Jurkat, Clone E6-1 (cell line): ENCODE measurements around the gene PITPNC1.
"Not testable (repeated sequence)": the region's sequence is repeated elsewhere in the genome, so short reads cannot be mapped to it uniquely, and the experiment has no call there.

Experiments used
- DNase-seq: peaks from one replicate; pipeline ENCODE4 v3.0.0-alpha.2; 2011; ENCODE audit warnings: low read depth, low spot score
- H3K4me3 ChIP-seq: 2 replicates; pipeline ENCODE4 v1.5.1; 2011; ENCODE audit warnings: mild to moderate bottlenecking, low read length, control low read depth, moderate library complexity

Gene PITPNC1

DNA sequence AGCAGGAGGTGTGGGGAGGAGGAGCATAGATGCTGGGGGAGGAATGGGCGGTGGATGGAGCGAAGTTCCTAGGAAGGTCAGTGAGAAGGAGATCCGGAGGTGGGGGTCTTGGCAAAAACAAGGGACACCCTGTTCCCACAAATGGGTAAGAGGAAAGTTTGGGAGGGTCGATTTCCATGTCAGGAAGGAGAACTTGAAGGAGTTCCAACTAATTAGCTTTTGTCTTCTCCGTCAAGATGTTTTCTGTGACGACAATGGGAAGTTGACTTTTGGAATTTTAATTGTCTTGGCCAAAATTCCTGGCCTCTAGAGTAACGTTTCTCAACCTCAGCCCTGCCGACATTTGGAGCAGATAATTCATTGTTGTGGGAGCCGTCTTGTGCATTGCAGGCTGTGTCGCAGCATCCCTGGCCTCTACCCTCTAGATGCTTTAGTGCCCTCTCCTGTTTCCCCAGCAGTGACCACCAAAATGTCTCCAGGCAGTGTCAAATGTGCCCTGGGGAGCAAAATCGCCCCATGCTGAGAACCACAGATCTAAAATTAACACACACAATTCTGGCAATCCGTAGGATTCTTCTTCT is 97.1 kb downstream of the PITPNC1 start:
- no peak overlapping the region for H3K4me3 ChIP-seq
- no peak for DNase-seq

DNA sequence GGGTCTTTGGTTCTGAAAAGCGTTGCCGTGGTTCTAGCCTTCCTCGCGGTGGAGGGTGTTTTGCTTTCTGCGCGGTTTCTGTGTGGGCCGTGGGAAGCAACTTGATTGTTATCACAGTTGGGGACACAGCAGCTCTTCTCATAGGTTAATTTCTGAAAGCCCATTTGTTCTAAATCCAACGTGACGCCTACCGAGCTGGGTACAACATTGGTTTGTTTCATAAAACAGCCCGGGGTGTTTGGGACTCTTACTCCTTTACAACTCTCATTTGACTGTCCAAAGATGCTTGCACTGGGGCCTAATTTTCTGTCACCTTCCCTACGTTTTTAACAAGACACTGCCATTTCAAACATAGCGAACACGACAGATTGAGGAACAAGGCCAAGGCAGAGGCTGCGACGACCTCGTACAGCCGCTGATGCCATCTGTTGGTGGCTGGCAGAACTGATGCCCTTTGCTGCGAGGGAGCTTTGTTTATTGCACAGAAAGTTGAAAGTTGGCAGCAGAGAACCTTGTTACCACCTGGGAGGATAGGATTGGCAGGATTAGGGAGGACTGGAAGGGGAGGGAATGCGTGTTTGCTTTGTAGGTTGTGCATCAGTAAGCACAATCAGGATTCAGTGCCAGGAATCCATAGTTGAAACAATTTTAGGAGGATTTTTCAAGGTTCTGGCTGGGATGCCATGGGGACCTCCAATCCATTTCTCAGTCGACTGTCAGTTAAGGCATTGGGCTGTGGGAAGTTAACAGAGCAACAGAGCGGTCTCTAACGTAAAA is 98.3 kb downstream of the PITPNC1 start:
- DNase-seq, result peak; percentile 73
- no peak overlapping the region for H3K4me3 ChIP-seq

DNA sequence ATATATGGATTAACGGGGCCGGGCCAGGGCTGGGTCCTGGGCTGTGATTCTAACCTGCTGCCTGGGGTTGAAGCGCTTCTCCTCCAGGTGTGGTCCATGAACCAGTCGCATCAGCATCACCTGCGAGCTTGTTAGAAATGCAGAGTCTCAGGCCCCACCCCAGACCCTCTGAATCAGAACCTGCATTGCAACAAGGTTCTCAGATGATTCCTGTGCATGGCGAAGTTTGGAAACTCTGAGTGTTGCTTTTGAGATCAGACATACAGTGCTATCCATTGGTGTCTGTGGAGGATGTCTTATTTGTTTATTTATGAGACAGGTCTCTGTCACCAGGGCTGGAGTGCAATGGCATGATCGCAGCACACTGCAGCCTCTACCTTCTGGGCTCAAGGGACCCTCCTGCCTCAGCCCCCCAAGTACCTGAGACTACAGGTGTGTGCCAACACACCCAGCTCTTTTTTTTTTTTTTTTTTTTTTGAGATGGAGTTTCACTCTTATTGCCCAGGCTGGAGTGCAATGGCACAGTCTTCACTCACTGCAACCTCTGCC is 99.8 kb downstream of the PITPNC1 start:
- DNase-seq, result no peak
- no peak overlapping the region for H3K4me3 ChIP-seq

DNA sequence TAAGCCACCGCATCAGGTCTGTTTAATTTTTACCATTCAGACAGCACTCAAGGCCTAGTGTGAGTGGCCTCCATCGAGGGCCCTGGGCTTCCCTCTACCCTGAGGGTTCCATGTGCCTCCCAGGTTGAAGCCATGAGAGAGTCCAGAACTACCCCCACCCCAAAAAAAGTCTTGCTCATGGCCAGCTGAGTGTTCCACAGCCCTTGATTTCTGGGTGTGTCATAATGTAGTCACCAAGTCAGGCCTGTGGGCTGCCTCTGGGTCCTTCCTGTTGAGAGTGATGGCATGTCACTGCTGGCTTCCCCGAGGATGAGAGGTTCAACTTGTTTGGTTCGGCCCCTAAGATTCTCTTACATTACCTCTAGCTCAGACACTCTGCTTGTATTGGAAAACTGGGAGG is 100.6 kb downstream of the PITPNC1 start:
- no peak overlapping the region for H3K4me3 ChIP-seq
- no peak for DNase-seq

- H3K4me3 ChIP-seq, result no peak overlapping the region
- DNase-seq, result no peak
Measured at GRCh38 chr17:67478401-67479041, 101.4 kb downstream of the PITPNC1 start.

DNA sequence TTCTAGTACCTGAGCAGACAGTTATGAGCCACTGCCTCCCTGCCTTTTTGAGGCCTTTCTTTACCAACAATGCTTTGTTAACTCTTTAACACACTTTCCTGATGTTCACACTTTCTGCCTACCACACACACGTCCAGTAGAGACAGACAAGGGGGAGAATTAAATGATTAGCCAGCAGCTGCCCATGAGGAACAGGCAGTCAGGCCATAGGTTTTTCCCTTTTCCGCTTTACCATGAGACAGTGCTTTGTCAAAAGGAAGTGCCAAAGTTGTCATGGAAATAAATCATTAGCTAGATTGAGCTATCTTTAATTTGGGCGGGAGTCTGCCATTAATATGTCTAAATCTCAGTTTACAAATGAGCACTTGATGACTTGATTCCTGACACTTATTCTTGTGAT is 102.1 kb downstream of the PITPNC1 start:
- H3K4me3 ChIP-seq, result no peak overlapping the region
- DNase-seq, result no peak

DNA sequence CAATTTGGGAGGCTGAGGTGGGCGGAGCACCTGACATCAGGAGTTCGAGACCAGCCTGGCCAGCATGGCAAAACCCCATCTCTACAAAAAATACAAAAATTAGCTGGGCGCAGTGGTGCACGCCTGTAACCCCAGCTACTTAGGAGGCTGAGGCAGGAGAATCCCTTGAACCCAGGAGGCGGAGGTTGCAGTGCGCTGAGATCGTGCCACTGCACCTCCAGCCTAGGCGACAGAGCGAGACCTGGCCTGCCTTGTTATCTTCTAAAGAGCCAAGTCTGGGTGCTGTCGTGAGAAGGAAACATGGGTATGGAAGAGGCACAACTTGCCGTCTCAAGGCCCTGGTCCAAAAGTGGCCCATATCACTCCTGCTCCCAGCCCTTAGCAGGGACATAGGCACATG is 103.9 kb downstream of the PITPNC1 start:
- H3K4me3 ChIP-seq, result not testable (repeated sequence)

GRCh38 chr17:67481808-67482207 is 104.7 kb downstream of the PITPNC1 start:
- DNase-seq, result no peak
- no peak overlapping the region for H3K4me3 ChIP-seq

More for the DNA sequence above, 103.9 kb downstream of the PITPNC1 start:
- not testable (repeated sequence) for DNase-seq

- no peak for DNase-seq
- no peak overlapping the region for H3K4me3 ChIP-seq
Measured at GRCh38 chr17:67482764-67483163, 105.7 kb downstream of the PITPNC1 start.

- no peak overlapping the region for H3K4me3 ChIP-seq
- no peak for DNase-seq
Measured at GRCh38 chr17:67484261-67484660, 107.2 kb downstream of the PITPNC1 start.

DNA sequence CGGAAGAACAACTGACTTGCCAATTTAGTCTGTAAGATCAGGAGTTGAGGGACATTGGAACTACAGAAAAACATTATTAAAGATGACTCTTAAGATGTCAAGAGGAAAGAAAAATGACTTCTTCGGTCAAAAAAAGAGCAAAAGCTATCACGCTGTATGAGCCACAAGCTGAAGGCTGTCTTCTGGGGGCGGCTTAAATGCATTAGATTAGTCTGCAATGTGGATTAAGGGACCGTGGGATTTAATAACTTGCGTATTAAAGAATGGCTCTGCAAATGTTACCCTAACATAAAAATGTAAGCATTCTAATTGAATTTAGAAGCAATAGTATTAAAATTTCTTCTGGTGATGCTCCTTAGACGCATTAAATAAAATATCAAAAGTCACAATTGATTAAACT is 108.6 kb downstream of the PITPNC1 start:
- no peak for DNase-seq
- H3K4me3 ChIP-seq, result no peak overlapping the region

DNA sequence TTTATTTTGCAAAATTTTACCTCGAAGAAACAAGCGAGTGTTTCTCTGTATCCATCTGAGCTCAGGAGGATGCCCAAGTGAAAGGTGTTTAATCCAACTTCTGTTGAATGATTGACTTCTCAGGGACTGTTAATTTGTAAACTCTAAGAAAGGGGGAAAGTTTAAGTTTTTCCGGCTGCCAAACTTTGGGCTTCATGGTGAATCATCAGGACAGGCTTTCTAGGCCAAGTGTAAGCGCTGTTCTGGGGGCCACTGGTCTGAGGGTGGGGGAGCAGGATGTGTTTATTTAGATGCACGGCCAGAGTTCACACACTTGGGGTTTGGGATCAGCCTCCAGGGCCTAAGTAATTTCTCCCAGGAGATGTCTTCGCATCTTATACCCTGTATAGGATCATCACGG is 110.4 kb downstream of the PITPNC1 start:
- DNase-seq, result no peak
- no peak overlapping the region for H3K4me3 ChIP-seq

DNA sequence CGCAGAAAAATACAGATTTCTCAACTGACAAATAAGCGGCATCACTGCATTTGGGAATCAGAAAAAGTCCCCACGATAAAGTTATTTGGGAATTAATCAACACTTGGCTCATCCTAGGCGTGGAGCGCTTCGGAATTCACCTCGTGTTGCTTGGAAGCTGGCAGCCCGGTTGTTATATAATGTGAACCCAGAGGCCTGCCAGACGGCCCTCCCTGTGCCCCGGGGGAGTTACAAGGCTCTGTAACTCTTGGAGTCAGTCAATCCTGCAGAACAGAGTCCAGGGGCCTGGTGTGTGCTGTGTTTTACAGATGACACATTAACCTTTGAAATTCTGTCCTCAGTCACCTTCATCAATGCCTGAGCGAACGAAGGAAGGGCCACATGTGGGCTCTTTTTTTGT is 111.1 kb downstream of the PITPNC1 start:
- H3K4me3 ChIP-seq, result no peak overlapping the region
- DNase-seq, result no peak

GRCh38 chr17:67488768-67489167 is 111.7 kb downstream of the PITPNC1 start:
- DNase-seq, result no peak
- H3K4me3 ChIP-seq, result no peak overlapping the region

DNA sequence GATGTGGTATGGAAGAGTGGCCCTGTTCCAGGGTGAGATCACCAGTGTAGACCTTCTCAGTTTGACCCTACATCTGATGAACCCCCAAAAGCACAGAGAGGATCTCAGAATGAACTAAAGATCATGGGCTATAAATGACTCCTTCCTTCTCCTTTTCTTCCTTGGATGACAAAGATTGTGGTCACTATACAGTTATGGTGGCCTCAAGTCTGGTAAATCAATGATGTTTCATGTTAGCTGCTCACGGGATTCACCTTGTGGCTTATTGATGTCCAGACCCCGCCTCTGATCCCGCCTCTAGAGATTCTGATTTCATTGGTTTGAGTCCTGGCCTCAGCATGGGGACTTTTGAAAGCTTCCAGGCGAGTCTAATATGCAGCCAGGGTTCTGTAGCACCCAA is 112.2 kb downstream of the PITPNC1 start:
- no peak for DNase-seq
- H3K4me3 ChIP-seq, result no peak overlapping the region

DNA sequence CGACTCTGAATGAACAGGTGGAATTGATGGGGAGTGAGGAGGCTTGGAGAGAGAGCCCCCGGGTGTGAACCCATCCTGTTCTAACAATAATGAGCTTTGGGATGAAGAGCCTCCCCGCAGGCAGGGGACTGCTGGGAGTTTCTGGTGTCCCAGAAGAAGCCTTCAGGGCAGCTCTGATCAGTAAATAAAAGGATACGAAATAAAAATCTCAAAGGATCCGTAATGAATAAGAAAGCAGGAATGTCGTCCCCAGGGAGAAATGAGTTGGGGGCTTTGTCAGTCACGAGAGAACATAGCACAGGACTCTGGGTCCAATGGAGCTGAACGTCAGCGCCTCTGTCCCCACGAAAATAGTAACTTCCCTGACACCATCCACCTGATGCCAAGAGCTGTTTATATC is 113.4 kb downstream of the PITPNC1 start:
- no peak for DNase-seq
- no peak overlapping the region for H3K4me3 ChIP-seq

GRCh38 chr17:67491009-67491680 is 114.1 kb downstream of the PITPNC1 start:
- H3K4me3 ChIP-seq, result no peak overlapping the region
- DNase-seq, result no peak

DNA sequence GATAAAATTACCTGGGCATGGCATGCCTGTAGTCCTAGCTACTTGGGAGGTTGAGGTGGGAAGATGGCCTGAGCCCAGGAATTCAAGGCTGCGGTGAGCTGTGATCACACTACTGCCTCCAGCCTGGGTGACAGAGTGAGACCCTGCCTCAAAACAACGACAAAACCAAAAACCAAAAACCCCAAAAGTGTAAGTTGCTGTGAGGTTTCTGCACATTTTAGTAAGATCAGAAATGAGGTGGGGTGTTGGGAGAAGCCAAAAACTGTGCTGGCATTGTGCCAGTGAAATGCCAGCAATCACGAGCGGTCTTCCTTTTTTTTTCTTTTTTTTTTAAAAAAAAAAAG is 114.6 kb downstream of the PITPNC1 start:
- DNase-seq, result no peak
- no peak overlapping the region for H3K4me3 ChIP-seq

DNA sequence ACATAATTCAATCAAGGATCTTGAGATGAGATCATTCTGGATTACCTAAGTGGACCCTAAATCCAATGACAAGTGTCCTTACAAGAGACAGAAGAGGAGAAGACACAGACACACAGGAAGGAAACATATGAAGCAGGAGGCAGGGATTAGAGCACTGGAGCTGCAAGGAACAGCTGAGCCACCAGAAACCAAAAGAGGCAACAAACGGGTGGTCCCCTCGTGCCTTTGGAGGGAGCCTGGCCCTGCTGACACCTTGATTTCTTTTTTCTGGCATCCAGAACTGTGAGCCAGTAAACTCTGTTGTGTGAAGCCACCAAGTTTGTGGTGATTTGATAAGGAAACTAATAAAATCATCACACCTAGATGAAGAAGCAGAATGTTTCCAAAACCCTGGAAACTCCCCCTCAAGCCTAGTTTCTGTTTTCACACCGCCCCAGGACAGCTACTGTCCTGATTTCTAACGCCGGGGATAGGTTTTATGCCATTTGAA is 115.2 kb downstream of the PITPNC1 start:
- no peak overlapping the region for H3K4me3 ChIP-seq
- DNase-seq, result no peak
